PC-9 (cell line): ENCODE measurements around the gene FIBCD1.

Experiments used
- CTCF ChIP-seq: fragments of 200-600 bp; sonication (generic); conservative IDR thresholded peaks from 2 replicates; pipeline ENCODE4 v1.6.1; 2017; ENCODE audit warnings: mixed run types, antibody characterized with exemption, mild to moderate bottlenecking, moderate library complexity
- EZH2 ChIP-seq: fragments of 200-600 bp; sonication (generic); IDR thresholded peaks from 2 replicates; pipeline ENCODE4 v1.8.0; 2017; ENCODE audit warnings: antibody characterized with exemption, low read depth

DNA sequence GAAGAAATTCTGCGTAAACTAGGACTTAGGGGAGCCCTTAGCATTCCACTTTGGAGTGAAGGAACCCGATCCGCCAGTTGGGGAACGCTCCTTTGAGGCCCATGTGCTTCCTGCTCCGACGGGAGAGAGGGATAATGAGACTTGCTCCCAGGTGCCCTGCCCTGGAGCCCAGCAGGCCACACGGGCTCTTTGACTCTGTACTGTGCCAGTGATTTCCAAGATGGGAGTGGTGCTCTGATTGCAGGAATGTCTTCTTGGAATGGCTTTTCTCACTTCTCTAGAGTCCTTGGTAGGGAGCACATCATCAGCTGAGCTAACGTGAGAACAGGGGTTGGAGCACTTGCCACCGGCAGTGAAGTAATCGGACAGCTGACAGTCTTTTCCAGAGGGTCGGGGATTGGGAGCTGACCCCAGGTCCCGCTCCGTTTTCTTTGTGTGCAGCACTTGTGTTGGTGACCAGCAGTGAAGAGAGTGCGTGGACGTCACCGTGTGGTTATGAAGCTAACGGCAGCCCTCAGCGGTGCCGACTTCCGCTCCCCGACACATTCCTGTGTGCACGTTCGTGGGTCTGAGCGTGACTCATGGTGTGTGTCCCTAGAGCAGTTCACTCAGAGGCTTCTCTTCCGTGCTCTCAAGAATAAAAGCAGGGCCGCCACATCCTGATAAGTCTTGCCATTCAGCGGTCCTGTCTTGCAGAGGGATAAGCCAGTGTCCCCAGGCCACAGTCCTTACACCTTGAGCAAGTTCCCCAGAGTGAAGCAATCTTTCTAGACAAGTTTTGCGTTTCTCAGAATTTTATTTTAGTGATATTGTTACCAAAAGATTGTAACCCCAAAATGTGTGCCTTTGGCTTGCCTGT lies 78.4 kb downstream of the FIBCD1 start:
- TF ChIP-seq CTCF = no peak
- no peak for TF ChIP-seq EZH2
